HG02981 (cell line): ENCODE results near the gene VDR.

ENCODE experiments used
- ATAC-seq: cut with Tn5 transposase; IDR thresholded peaks from one replicate; pipeline ENCODE4 v1.9.1; 2021; ENCODE audit warnings: mild to moderate bottlenecking, moderate library complexity; ENCODE audit not compliant: unreplicated experiment

Gene VDR

GRCh38 chr12:47834199-47834903 lies 70.4 kb downstream of the VDR start:
- no peak for ATAC-seq

GRCh38 chr12:47833591-47834012 lies 71.2 kb downstream of the VDR start:
- ATAC-seq = no peak

GRCh38 chr12:47832263-47832933 lies 72.4 kb downstream of the VDR start:
- no peak for ATAC-seq

GRCh38 chr12:47829584-47829983 lies 75.2 kb downstream of the VDR start:
- no peak for ATAC-seq

GRCh38 chr12:47828976-47829482 lies 75.8 kb downstream of the VDR start:
- no peak for ATAC-seq

- no peak for ATAC-seq
These were observed 76.5 kb downstream of the VDR start for GRCh38 chr12:47828008-47828975.

- no peak for ATAC-seq
These were observed 79.6 kb downstream of the VDR start for GRCh38 chr12:47825173-47825639.

GRCh38 chr12:47824635-47825034 lies 80.2 kb downstream of the VDR start:
- ATAC-seq = no peak

- no peak for ATAC-seq
These were observed 80.6 kb downstream of the VDR start for GRCh38 chr12:47824198-47824597.

GRCh38 chr12:47823422-47824086 lies 81.2 kb downstream of the VDR start:
- ATAC-seq = no peak

- no peak for ATAC-seq
These were observed 81.9 kb downstream of the VDR start for GRCh38 chr12:47822863-47823262.

GRCh38 chr12:47822401-47822800 lies 82.4 kb downstream of the VDR start:
- no peak for ATAC-seq

- ATAC-seq = no peak
These were observed 83.5 kb downstream of the VDR start for GRCh38 chr12:47821346-47821706.

- no peak for ATAC-seq
These were observed 84.0 kb downstream of the VDR start for GRCh38 chr12:47820631-47821345.

GRCh38 chr12:47819896-47820630 lies 84.7 kb downstream of the VDR start, which contains the start of gene HDAC7:
HDAC7 (minus strand) TSS chr12:47819903; CDS start chr12:47819785, 118 bp downstream.
- ATAC-seq = peak; percentile 44

- ATAC-seq = peak; percentile 34
These were observed 85.5 kb downstream of the VDR start for GRCh38 chr12:47819138-47819895.

- ATAC-seq = peak; percentile 3
These were observed 86.2 kb downstream of the VDR start for GRCh38 chr12:47818467-47819137.

GRCh38 chr12:47818007-47818376 lies 86.8 kb downstream of the VDR start:
- no peak for ATAC-seq
